Measurements from ENCODE around the gene CA10.

GRCh38 chr17:51876986-51877385, 281.5 kb downstream of the CA10 start:
- TF ChIP-seq POLR2A (IDR thresholded peaks at IDR 0.05; ENCODE audit: low read depth) (no peak), CTCF (IDR thresholded peaks at IDR 0.05) (no peak), POLR2AphosphoS5 (IDR thresholded peaks at IDR 0.05) (no peak), EP300 (IDR thresholded peaks at IDR 0.05) (no peak)
